ENCODE measurements around the gene MUC5B.

Gene MUC5B

DNA sequence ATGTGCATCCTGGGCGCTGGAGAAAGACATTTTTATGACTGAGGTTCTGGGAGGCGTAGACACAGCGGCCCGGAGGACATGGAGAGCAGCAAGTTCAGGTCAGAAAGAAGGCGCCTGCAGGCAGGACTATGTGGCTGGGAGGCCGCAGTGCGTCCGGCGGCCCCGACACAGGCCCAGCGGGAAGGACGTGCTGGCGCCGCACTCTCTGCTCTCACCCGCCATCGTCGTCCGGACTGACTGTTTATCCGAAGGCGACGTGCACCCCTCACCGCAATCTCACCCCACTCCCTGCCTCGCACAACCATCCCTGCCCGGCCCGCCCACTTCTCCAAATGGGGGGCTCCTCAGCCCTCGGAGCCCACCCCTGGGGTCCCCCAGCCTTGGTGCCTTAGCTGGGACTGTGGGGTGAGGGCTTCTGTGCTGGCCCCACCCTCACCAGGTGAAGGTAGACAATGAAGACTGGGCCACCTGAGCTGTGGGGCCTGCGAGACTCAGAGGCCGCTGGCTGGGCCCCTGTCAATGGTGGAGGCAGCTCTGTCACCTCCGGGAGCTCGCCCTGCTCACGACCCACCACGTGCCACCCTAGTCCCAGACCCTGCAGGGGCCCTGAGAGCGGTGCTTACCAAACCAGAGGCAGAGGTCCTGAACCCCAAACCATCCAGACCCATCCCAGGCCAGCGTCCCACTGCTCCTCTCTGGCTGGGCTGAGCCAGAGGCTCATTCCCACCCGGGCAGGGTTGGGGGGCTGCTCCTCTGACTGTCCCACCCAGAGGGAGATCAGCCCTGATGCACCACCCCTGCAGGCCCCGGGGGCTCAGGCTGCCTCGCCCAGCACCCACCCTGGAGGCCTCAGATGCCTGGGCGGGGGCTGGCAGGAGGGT lies 16.2 kb upstream of the MUC5B start:
- TF ChIP-seq GATA2 (IDR thresholded peaks at IDR 0.05; ENCODE audit: low read depth, low read length) (no peak), GATA3 (IDR thresholded peaks at IDR 0.05; ENCODE audit: low read depth, low read length) (no peak)

- TF ChIP-seq GATA2 (IDR thresholded peaks at IDR 0.05; ENCODE audit: low read depth, low read length) (no peak), GATA3 (IDR thresholded peaks at IDR 0.05; ENCODE audit: low read depth, low read length) (no peak)
These were observed 15.3 kb upstream of the MUC5B start for GRCh38 chr11:1207401-1208143.

DNA sequence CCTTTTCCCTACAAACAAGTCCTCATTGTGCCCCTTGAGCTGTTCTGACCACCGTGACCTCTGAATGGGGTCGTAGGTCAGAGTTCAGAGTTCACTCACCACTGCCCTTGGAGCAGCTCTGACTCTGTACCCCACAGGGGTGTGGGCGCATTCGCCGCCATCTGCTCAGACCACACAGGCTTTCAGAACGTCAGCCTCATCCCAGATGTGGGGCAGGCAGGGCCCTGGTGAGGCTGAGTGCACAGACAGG lies 14.8 kb upstream of the MUC5B start:
- TF ChIP-seq GATA2 (IDR thresholded peaks at IDR 0.05; ENCODE audit: low read depth, low read length) (no peak), GATA3 (IDR thresholded peaks at IDR 0.05; ENCODE audit: low read depth, low read length) (no peak)

DNA sequence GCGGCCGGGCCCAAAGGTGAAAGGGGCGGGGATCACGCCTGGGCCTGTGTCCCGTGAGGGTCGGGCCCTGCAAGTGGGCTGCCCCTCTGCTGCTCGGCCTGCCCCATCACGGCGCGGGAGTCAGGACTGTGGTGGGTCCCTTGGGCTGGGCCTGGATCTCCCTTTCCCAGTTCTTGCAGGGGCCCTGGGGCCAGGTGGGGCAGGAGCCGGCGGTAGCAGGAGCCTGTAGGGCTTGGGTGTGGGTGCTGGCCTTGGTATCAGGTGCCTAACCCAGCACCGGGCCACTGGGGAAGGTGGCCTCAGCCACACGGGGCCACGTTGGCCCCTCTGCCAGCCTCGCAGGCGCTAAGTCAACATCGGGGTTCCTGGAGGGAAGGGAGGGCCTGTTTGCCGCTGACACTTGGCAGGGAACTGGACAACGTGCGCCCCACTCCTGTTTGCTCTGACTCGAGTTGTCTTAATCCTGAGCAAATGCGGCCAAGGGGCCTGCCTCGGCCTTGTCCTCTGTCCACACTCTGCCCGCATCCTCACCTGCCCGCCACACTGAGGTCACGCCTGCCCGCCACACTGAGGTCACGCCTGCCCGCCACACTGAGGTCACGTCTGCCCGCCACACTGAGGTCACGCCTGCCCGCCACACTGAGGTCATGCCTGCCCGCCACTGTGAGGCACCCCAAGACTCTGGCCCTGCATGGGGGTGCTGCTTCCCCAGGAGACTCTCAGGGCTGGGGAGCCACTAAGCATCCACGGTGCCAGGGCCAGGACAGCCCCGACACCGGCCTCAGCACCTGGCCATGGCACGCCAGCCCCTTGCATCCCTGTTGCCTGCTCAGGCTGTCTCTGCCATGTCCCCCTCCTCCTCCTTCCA lies 14.2 kb upstream of the MUC5B start:
- TF ChIP-seq GATA2 (IDR thresholded peaks at IDR 0.05; ENCODE audit: low read depth, low read length) (no peak), GATA3 (IDR thresholded peaks at IDR 0.05; ENCODE audit: low read depth, low read length) (no peak)

- TF ChIP-seq GATA2 (IDR thresholded peaks at IDR 0.05; ENCODE audit: low read depth, low read length) (no peak), GATA3 (IDR thresholded peaks at IDR 0.05; ENCODE audit: low read depth, low read length) (no peak)
These were observed 13.4 kb upstream of the MUC5B start for GRCh38 chr11:1209371-1210057.

- no peak for TF ChIP-seq GATA3 (IDR thresholded peaks at IDR 0.05; ENCODE audit: low read depth, low read length)
- TF ChIP-seq GATA2 (IDR thresholded peaks at IDR 0.05; ENCODE audit: low read depth, low read length), result no peak
These were observed 11.0 kb upstream of the MUC5B start for GRCh38 chr11:1211838-1212237.

DNA sequence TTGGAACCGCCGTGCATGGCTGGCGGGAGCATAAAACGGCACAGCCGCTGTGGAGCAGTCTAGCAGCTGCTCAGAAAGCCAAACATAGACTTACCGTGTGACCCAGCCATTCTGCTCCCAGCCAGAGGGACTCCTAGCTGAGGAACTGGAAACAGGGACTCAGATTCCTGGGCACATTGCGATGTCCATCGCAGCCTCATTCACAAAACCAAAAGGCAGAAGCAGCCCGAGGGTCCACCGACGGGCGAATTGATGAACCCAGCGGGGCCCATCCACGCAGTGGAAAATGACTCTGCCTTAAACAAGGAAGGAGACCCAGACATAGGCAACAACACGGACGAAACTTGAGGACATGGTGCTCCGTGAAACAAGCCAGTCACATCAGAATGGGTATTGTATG lies 5.7 kb upstream of the MUC5B start:
- TF ChIP-seq GATA3 (IDR thresholded peaks at IDR 0.05; ENCODE audit: low read depth, low read length), result no peak
- no peak for TF ChIP-seq GATA2 (IDR thresholded peaks at IDR 0.05; ENCODE audit: low read depth, low read length)

DNA sequence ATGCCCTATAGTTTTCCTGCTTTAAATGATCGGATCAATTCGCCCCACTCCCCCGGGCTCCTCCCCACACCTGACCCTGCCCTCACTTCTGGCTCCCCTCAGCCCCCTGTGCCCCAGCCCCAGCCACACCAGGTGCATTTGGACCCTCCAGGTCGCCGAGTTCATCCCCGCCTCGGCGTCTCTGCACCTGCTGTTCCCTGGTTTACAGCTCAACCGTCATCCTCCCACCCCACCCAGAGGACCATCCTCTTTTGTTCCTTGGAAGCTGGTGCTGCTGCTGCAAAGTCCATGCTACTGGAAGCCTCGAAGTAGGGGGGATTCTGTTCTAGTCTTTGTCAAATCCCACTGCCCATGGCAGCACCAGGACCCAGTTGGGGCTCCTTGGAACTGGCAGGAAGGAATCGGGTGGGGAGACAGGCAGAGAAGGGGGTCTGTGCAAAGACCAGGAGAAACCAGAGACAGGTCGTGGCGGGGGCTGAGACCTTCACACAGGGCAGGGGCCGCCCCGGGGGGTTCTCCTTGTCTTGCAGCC lies 4.5 kb upstream of the MUC5B start:
- TF ChIP-seq GATA2 (IDR thresholded peaks at IDR 0.05; ENCODE audit: low read depth, low read length) (no peak), GATA3 (IDR thresholded peaks at IDR 0.05; ENCODE audit: low read depth, low read length) (no peak)

- TF ChIP-seq GATA2 (IDR thresholded peaks at IDR 0.05; ENCODE audit: low read depth, low read length) (no peak), GATA3 (IDR thresholded peaks at IDR 0.05; ENCODE audit: low read depth, low read length) (no peak)
These were observed 3.9 kb upstream of the MUC5B start for GRCh38 chr11:1218788-1219445.

GRCh38 chr11:1219446-1219833 lies 3.4 kb upstream of the MUC5B start:
- TF ChIP-seq GATA3 (IDR thresholded peaks at IDR 0.05; ENCODE audit: low read depth, low read length), result no peak
- no peak for TF ChIP-seq GATA2 (IDR thresholded peaks at IDR 0.05; ENCODE audit: low read depth, low read length)

GRCh38 chr11:1219834-1220815 lies 2.7 kb upstream of the MUC5B start:
- TF ChIP-seq GATA3 (IDR thresholded peaks at IDR 0.05; ENCODE audit: low read depth, low read length) (no peak), GATA2 (IDR thresholded peaks at IDR 0.05; ENCODE audit: low read depth, low read length) (no peak)
